ENCODE results near the gene ALPP.
"Not testable (repeated sequence)": the region's sequence is repeated elsewhere in the genome, so short reads cannot be mapped to it uniquely, and the experiment has no call there.

The ALPP gene

GRCh38 chr2:232341061-232341738 is 37.4 kb upstream of the ALPP start:
- DNase-seq = no peak

GRCh38 chr2:232341739-232342126 is 36.8 kb upstream of the ALPP start:
- no peak for DNase-seq

- DNase-seq = no peak
Measured at GRCh38 chr2:232342635-232343565, 35.7 kb upstream of the ALPP start.

GRCh38 chr2:232343821-232344220 is 34.7 kb upstream of the ALPP start:
- no peak for DNase-seq

- DNase-seq = no peak
Measured at GRCh38 chr2:232345251-232345650, 33.3 kb upstream of the ALPP start.

GRCh38 chr2:232347369-232347768 is 31.2 kb upstream of the ALPP start:
- DNase-seq = no peak

- DNase-seq = no peak
Measured at GRCh38 chr2:232348936-232349335, 29.6 kb upstream of the ALPP start.

GRCh38 chr2:232349546-232349945 is 29.0 kb upstream of the ALPP start:
- no peak for DNase-seq

- no peak for DNase-seq
Measured at GRCh38 chr2:232349946-232350635, 28.5 kb upstream of the ALPP start.

GRCh38 chr2:232350804-232351685 is 27.5 kb upstream of the ALPP start:
- DNase-seq = no peak

- DNase-seq = no peak
Measured at GRCh38 chr2:232351686-232352510, 26.7 kb upstream of the ALPP start.

GRCh38 chr2:232352511-232353091 is 25.9 kb upstream of the ALPP start:
- no peak for DNase-seq

- DNase-seq = no peak
Measured at GRCh38 chr2:232353096-232353495, 25.5 kb upstream of the ALPP start.

- no peak for DNase-seq
Measured at GRCh38 chr2:232353660-232354059, 24.9 kb upstream of the ALPP start.

- no peak for DNase-seq
Measured at GRCh38 chr2:232354069-232354468, 24.5 kb upstream of the ALPP start.

GRCh38 chr2:232361646-232362045 is 16.9 kb upstream of the ALPP start:
- DNase-seq = no peak

GRCh38 chr2:232362174-232362900 is 16.2 kb upstream of the ALPP start:
- DNase-seq = no peak

- not testable (repeated sequence) for DNase-seq
Measured at GRCh38 chr2:232363064-232363783, 15.3 kb upstream of the ALPP start.

- no peak for DNase-seq
Measured at GRCh38 chr2:232363784-232364615, 14.6 kb upstream of the ALPP start.
